ENCODE results near the gene FBXO21.

FBXO21 gene

GRCh38 chr12:117162167-117162539, 28.1 kb downstream of the FBXO21 start:
- DNase-seq = no peak

GRCh38 chr12:117161460-117162166, 28.7 kb downstream of the FBXO21 start:
- no peak for DNase-seq

GRCh38 chr12:117159674-117160073, 30.6 kb downstream of the FBXO21 start:
- no peak for DNase-seq

- DNase-seq = no peak
These were observed 31.2 kb downstream of the FBXO21 start for GRCh38 chr12:117158911-117159553.

- no peak for DNase-seq
These were observed 32.2 kb downstream of the FBXO21 start for GRCh38 chr12:117158096-117158495.

GRCh38 chr12:117155278-117156060, 34.8 kb downstream of the FBXO21 start:
- DNase-seq = peak; percentile 64

- DNase-seq = no peak
These were observed 37.2 kb downstream of the FBXO21 start for GRCh38 chr12:117152793-117153775.

- no peak for DNase-seq
These were observed 38.8 kb downstream of the FBXO21 start for GRCh38 chr12:117151403-117152031.

GRCh38 chr12:117149431-117149830, 40.8 kb downstream of the FBXO21 start:
- DNase-seq = no peak

GRCh38 chr12:117148642-117149041, 41.6 kb downstream of the FBXO21 start:
- DNase-seq = no peak

GRCh38 chr12:117147639-117148038, 42.6 kb downstream of the FBXO21 start:
- no peak for DNase-seq

GRCh38 chr12:117145597-117146154, 44.6 kb downstream of the FBXO21 start:
- DNase-seq = no peak

- DNase-seq = no peak
These were observed 45.7 kb downstream of the FBXO21 start for GRCh38 chr12:117144599-117144998.

- no peak for DNase-seq
These were observed 47.2 kb downstream of the FBXO21 start for GRCh38 chr12:117143008-117143532.

- no peak for DNase-seq
These were observed 48.2 kb downstream of the FBXO21 start for GRCh38 chr12:117142094-117142493.

GRCh38 chr12:117141097-117141898, 49.0 kb downstream of the FBXO21 start:
- no peak for DNase-seq

GRCh38 chr12:117140397-117141096, 49.7 kb downstream of the FBXO21 start:
- DNase-seq = no peak

- DNase-seq = no peak
These were observed 51.1 kb downstream of the FBXO21 start for GRCh38 chr12:117139025-117139717.

- DNase-seq = no peak
These were observed 55.5 kb downstream of the FBXO21 start for GRCh38 chr12:117134721-117135120.
